ENCODE measurements around the gene PRSS27.
"Not testable (repeated sequence)": the region's sequence is repeated elsewhere in the genome, so short reads cannot be mapped to it uniquely, and the experiment has no call there.

Gene PRSS27

GRCh38 chr16:2670017-2670416, 50.0 kb downstream of the PRSS27 start:
- DNase-seq = not testable (repeated sequence)

DNA sequence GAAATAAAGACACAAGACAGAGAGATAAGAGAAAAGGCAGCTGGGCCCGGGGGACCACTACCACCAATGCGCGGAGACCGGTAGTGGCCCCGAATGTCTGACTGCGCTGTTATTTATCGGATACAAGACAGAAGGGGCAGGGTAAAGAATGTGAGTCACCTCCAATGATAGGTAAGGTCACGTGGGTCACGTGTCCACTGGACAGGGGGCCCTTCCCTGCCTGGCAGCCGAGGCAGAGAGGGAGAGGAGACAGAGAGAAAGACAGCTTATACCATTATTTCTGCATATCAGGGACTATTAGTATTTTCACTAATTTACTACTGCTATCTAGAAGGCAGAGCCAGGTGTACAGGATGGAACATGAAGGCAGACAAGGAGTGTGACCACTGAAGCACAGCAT, 50.4 kb downstream of the PRSS27 start:
- DNase-seq = not testable (repeated sequence)

DNA sequence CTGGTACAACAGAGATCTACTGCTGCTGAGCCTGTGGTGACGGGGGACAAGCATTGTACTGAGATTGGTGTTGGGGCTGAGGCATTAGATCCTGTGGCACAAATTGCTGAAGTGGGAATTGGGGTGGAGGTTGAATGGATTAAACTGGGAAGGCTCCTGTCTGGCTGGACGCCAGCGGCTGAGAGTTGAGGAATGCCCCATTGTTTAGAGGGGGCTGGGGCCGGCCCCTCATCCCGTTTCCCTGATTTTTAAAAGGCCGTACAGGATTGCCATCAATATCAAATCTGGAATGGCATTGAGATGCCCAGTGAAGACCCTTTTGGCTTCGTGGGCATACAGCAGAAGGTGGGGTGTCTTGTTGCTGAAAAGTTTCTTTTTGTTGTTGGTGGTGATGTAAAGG, 53.4 kb downstream of the PRSS27 start:
- DNase-seq = not testable (repeated sequence)

DNA sequence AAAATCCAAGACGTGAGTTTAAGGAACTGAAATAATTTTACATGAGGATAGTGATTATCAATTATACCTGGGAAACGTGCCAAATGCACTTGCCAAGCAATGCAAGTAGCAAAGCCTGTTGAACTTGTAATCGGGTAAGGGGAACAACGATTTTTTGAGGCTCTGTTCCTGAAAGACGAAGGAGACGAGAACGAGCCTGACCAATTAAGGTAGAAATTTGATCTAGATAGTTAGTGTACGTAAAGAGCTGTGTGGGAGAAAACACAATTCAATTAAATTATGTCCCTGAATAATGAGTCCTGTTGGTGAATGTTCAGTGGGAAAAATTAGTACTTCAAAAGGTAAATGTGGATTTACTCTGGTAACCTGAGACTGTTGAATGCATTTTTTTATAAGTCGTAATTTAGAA, 55.4 kb downstream of the PRSS27 start:
- no peak for DNase-seq

DNA sequence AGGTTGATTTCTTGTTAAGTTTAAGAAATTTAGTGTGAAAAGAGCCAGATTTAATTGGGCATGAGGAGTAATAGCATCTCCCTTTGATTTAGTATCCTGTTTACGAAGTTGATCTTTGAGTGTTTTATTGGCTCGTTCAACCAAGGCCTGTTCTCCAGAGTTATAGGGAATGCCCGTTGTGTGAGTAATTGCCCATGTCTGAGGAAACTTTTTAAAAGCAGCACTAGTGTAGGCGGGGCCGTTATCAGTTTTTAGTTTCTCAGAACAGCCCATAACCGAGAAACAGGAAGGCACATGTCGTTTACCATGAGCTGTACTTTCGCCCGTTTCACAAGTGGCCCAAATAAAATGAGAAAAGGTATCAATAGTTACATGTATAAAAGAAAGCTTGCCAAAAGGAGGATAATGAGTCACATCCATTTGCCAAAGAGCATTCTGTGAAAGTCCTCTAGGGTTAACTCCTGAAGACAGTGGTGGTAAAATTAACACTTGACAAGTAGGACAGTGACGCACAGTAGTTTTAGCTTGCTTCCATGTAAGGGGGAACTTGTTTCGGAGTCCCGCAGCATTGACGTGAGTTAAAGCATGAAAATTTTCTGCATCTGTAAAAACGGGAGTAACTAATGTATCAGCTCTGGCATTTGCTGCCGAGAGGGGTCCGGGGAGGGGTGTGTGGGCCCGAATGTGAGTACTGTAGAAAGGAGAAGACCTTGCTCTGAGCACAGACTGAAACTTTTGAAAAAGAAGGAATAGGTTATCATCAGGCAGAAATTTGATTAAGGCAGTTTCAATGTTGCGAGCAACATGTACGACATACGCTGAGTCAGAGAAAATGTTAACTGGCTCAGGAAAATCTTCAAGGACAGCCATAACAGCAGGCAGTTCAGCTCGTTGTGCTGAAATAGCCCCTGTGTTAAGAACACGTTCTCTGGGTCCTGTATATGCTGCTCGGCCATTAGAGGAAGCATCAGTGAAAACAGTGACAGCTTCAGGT, 56.2 kb downstream of the PRSS27 start:
- no peak for DNase-seq
